Superior temporal gyrus (tissue), 1 donor: ENCODE measurements around the gene STAC3.
A peak's percentile ranks its signal among the peaks of the same experiment; 100 is the strongest.
"Not testable (repeated sequence)": the region's sequence is repeated elsewhere in the genome, so short reads cannot be mapped to it uniquely, and the experiment has no call there.

Source experiments
- DNase-seq: peaks from one replicate; pipeline ENCODE4 v3.0.0-alpha.2; 2016; ENCODE audit errors: extremely low spot score

The STAC3 gene

DNA sequence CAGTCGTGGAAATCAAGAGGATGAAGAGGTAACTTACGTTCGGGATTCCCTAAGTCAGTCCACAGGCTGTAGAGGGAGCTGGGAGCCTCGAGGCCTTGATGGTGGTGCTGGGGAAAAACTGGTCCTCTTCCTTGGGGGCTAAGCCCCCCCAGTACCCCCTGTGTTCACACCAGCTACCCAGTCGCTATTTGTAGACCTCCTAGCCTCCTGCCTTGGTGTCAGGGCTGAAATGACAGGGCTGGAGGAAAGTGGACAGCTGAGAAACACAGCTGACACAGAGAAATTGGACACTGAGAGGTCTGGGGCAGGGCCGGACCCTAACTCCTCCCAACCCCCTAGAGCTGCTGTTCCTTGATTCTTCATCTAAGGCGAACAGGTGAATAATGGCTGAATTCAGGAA lies at the start of gene STAC3:
TSS of gene STAC3 (minus strand) at position 232 of the 400 bp plus-strand sequence. CDS start 1,551 bp downstream, outside the sequence.
- no peak for DNase-seq

DNA sequence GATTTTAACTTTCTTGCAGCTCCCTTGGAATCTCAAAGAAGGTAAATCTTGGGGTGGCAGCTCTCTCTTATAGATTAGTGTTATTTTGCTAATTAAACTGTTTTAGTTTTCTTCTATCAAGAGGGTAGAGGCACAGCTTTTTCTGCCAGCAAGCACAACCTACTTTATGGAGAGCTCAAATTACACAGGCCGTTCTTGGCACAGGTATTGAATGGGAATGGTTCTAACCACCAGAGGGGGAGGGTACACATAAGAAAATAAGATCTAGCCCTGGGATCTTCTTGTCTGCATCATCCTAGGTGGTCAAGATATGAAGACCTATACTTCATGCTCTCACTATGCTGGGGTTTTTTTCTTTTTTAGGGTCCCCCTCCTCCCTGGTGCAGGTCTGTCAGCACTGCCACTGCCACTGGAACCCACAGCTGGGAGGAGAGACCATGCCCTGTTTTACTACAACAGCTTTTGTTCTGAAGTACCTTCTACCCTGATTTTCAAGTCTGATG lies 48.6 kb upstream of the STAC3 start:
- no peak for DNase-seq

DNA sequence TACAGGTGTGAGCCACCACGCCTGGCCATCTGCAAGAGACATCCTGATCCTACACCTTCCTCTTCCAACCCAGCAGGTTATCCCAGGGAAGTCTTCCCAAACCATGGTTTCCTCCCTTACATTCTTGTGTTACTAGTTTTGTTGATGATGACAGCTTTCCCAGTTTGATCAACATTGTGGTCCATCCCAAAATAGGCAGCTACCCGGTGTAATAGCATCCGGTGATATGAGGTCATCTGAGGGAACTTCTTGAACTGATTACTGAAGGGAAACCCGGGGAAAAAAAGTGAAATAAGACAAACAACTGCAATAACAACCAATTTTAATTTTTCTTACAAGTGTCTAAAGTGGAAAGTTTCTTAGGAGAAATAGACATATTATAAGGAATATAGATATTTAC lies 45.3 kb upstream of the STAC3 start:
- DNase-seq: no peak

DNA sequence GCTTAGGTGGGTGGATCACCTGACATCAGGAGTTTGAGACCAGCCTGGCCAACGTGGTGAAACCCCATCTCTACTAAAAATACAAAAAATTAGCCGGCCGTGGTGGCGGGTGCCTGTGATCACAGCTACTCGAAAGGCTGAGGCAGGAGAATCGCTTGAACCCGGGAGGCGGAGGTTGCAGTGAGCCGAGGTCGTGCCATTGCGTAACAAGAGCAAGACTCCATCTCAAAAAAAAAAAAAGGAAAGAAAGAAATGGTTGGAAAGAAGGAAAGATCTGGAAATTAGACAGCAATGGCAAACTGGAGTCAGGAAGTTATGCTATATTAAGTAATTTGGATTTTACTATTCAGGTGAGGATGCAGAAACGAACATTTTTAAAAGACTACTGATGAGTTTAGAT lies 31.1 kb upstream of the STAC3 start:
- DNase-seq: not testable (repeated sequence)

DNA sequence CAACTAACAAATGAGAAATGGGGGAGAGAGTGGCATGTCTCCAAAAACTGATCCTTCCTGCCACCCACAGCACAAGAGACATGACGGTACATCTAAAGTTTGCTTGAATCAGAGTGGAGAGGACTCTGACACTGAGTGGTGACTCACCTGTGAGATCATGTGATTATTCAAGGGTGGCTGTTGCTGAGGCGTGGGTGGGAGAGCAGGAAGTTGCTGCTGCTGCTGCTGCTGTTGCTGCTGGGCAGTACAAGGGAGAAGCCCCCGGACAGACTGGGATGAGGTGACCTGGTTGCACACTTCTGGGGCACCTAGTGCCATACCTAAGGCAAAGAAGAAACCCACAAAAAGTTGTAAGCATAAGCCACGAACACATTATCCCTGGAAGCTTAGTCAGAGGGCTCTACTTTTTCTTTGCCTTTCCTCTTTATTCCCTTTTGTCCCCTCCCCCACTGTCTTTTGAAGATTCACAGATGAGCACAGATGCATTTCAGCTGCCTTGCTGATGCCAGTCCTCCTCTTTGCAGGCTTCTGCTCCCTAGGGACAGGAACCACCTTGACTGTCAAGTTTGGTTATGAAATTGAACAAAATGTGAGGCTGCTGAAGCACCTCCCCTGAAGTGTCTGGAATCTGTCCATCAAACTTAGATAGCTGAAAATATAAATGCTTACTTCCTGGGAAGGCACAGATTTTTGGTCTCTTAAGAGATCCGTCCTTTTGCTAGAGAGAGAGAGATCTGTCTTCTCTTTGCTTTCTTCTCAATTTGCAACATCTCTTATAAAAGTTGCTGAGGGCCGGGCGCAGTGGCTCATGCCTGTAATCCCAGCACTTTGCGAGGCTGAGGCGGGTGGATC lies 29.4 kb upstream of the STAC3 start:
- DNase-seq: peak; percentile 62

DNA sequence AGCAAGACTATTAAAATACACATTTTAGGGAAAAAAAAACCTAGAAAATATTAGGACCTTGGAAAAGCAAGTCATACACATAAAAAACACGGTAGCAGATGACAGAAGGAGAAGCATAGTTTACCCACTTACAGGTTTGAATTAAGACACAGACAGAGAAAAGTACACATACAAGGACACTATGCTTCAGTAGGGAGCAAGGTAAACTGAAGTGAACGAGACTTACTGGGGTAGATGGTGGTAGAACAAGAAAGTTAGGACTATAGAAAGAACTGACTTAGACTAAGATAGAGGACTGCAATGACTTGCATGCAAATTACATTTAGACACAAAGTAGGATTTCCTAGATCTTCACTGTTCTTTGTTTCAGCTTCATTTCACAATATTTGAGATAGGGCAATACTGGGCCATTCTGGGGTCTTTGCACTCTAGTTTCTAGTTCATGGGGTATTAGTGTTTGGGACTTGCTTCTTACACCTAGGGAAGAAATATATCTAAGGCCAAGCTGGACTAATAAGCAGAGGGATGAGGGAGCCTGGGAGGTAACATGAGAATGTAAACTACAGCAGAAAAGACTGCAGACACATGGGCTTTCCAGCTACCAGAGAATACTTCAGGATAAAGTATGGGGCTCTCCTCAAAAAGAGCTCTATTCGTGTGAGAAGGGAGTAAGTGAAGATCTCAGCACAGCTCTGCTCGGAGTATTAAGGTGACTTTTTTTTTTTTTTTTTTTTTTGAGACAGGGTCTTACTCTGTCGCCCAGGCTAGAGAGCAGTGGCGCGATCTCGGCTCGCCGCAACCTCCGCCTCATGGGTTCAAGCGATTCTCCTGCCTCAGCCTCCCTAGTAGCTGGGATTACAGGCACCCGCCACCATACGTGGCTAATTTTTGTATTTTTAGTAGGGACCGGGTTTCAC lies 27.7 kb upstream of the STAC3 start:
- DNase-seq: no peak

DNA sequence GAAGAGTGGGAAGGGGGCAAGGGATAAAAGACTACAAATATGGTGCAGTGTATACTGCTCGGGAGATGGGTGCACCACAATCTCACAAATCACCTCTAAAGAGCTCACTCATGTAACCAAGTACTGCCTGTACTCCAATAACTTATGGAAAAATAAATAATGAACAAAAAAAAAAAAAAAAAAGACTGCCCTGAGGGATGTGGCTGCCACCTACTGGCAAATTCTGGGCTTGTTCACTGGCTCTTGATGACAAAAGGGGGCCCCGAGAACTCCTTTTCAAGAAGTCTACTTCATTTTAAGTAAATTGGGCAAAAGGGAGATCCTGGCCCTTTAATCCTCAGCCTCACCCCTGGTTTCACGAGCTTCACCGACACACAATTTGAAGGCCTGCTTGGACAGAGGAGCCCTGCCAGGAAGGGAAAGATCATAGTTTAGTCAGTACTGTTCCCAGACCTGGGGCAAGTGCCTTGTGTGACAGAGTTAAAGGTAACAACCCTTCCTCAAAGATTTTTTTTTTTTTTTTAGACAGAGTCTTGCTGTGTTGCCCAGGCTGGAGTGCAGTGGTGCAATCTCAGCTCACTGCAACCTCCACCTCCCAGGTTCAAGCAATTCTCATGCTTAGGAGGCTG lies 26.1 kb upstream of the STAC3 start:
- DNase-seq: no peak

DNA sequence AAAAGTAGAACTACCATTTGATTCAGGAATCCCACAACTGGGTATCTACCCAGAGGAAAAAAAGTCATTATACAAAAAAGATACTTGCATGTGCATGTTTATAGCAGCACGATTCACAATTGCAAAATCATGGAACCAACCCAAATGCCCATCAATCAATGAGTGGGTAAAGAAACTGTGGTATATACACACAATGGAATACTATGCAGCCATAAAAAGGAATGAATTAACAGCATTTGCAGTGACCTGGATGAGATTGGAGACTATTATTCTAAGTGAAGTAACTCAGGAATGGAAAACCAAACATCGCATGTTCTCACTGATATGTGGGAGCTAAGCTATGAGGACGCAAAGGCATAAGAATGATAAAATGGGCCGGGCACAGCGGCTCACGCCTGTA lies 25.2 kb upstream of the STAC3 start:
- not testable (repeated sequence) for DNase-seq

DNA sequence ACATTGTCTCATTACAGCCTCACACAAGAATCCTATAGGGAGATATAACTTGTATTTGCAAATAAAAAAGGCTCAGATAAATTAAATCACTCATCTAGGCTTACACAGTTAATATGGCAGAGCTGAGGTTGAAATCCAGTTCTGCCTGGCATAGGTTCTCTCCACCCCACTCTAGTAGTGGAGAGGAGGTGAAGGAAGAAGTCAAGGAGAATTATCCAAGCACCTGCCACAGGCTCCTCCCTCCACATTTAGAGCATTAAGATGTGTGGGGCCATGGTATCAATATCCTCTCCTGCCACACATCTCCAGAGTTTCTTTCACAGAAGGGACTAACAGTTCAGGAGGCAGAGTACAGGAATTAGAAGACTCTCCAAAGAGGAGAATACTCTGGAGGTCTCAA lies 22.5 kb upstream of the STAC3 start:
- no peak for DNase-seq

DNA sequence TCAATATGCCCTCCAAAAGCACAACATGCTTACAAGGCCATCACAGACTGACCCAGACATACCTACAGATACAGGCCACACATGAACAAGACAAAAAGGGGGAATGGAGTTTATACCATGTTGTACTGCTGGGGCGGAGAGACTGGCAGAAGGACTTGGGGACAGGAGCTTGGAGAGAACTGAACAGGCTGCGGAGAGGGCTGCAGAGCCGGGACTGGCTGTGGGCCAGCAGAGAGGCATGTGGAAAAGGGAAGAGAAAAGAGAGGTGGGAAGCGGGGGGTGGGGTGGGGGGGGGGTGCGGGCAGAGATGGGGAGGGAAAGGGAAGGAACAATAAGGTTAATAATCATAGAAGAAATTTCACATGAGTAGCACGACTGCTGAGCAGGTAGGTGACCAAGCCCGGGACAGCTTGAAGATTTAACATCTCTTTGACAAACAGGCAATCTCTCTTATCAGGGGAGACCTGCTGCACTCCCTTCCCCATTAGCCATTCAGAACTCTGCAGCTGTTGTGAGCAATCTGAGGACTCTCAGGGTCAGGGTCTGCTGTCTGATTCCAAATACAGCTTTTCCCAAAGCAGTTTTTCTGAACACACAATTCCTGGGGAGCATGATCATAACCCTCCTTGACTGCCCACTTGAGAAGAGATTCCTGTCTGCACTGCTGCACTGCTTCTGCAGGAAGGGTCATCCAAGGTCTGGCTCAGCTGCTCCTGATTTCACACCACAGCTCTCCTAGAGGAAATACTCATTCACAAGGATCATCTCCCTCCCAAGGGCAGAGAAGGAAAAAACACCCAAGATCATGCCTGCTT lies 21.6 kb upstream of the STAC3 start:
- no peak for DNase-seq

DNA sequence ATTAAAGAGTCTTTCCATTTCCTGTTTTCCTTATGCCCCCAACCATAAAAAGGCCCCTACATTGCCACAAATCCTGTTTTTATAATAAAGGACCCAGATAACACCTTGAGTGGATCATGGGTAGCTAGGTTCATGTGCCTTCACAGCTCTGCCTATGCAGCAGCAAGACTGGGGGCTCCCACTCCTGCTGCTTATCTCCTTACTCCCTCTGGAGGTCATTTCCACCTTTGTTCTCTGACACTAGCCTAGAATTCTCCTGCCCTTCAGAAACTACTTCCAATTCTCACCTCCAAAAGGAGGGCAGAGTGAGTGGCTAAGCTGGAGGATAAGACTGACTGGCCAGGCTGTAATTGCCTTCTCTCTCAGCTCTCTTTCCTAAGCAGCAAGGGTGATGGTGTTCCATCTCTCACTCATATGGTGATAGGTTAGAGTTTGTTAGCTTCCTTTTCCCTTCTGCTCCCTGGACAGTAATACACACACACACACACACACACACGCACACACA lies 20.0 kb upstream of the STAC3 start:
- no peak for DNase-seq

DNA sequence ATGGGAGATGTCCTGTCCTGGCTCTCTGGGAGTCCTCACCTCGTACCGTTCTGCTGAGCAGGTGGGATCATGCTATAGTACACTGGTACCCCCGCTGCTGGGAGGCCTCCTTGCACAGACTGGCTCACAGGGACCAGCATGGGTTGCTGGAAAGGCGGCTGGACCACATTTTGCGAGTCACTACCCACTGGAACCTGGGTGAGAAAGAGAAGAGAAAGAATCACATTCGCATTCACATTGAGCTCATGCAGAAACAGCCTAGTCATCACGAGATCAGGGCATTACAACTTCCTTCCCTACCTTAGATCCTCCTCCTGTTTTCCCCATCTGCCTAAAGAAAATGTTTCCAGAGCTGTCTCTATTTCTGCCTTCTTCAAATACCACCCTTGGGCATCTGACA lies 17.3 kb upstream of the STAC3 start:
- DNase-seq: no peak

DNA sequence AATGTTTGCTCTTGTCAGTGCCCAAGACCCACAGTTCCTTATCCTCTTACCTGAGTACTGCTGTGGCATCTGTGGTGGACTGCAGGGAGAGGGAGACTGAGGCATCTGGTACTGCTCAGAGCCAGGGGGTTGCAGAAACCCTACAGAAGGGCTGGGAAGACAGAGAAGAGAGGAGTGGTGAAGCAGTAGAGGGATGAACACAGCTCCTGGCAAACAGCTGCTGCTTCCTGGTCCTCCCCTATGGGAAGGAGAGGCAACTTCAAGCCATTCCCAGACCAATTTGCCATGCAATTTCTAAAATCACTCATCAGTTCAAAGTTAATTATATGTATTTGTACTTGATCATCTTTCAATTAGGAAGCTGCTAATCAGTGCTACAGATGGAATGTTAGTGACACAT lies 15.7 kb upstream of the STAC3 start:
- no peak for DNase-seq

DNA sequence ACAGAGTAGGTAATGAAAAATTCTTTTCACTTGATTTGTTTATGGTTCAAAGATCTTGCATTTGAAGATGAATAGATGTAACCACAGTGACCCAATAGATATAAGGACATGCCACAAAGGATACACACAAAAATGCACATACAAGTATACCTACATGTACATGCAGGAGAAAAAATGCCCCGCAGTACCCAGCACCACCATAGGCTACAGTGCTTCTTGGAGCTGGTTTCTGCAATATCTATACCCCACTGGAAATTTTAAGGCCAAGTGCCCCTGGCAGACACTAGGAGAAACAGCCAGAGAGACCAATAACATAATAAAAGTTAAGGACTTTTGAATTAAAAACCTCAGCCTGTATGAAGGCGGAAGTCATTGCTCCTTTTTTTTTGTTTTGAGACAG lies 12.1 kb upstream of the STAC3 start:
- no peak for DNase-seq

DNA sequence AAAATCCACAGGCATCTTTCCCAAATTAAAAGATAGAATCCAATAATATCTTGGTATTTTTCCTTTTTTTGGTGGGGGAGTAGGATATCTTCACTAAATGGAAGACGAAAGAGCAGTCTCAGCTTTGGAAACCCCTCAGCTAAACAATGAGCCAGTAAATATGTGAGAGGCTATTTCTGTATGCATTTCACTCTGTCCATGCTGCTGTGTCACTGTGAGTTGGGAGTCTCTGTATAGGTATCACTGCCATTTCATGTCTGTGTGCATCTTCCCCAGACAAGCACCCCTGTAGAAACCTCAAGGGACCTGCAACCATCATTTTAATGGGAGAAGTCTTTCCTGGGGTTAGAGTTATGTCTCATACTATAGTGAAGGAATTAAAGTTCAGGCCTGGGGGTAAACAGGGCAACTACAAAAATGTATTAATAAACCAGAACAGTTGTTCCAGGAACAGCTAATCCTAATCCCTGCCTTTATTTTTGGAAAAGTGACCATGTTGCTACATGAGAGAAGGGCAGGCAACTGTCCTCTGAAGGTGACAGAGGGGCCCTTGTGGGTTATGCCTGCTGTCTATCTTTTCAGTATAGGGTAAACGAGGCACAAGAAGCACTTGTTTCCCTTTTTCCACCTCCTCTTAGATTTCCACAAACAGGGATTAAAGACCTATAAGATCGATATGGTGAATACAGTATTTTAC lies 11.3 kb upstream of the STAC3 start:
- no peak for DNase-seq

DNA sequence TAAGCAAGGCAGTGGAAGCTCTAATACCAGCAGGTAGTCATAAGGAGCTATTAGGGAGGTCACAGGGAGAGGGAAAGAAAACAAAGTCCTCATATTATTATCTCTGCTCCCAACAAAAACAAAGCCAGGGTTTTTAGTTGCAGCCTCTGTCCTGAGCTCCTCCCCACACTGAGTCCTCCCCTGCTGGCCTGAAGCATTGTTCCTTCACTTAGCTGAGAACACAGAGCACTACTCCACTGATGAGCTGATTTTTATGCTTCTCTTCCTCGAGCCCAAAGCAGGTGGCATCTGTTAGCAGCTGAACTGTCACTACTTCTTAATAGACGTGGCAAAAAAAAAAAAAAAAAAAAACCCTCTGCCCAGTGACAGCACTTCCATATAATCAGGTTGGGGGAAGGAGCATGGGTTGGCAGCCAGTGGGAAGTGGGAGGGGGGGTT lies 10.5 kb upstream of the STAC3 start:
- no peak for DNase-seq

DNA sequence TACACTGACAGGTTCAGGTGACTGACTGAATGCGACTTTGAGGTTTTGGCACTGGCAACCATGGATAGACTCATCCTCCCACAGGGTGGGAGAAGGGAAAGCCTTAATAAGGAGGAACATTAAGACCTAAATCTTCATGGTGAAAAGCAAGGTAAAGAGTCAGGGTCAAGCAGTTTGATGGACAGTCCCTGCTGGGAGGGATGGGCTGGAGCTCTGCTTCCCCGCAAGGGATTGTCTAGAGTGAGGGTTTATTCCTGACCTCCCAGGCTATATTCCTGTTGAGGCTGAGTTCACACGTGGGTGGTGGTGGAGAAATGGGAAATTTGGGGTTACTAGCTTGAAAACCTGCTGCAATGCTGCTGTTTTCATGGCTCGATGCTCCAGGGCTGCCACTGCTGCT lies 9.4 kb upstream of the STAC3 start:
- no peak for DNase-seq

DNA sequence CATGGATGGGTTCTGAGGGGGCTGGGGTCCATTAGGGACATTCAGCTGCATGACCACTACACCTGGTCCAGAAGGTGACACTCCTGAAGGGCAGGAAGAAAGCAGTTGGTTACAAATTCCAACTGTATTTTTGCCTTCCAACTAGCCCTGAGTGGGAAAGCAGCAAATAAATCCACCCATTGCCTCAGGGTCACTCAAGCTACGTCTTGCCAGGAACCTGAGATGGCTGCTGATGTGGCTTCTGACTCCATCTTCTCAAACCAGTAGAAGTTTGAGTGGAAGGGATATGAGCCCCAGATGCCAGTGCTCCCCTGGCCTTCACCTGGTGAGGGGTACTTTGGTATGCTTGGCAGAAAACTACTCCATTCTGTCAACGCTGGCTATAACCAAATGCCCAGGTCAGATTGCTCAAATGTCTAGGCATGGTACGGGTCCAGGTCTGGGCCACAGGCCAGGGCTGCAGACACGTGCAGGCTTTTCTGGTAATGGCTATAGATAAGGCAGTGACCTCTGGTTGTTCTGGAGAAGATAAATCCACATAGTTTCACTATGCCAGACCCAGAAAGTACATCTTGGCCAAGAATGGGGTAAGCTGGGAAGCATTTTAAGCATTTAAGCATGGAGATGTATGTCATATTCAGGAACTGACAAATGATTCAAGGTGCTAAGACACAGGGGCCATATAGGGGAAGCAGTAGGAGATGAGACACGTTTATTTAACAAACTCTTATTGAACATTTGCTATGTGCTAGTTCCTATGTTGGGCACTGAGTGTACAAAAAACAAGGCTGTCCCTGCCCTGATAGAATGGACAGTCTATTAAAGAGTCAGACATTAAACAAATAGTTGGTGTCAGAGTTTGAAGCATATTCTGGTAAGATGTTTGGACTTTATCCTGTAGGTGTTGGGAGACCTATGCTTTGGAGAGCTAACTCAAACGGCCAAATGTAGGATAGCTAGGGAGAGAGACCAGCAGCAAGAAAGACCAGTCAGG lies 8.3 kb upstream of the STAC3 start:
- no peak for DNase-seq

DNA sequence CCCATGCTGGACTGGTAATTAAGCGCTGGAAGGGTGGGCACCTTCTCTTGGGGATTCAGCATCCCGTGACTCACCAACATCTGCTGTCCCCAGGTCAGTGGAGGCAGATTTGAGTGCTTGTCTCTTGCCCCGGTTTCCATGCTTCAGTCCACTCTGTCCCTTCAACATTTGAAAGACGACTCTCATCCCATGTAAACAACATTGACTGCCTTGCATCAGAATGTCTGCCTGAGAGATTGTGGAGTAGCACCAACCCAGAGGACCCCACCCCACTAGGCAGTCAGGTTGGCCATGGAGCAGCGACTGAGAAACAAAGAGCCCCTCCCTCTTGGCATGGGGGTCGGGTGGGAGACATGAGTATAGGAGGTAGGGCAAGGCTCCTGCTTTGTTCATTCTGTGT lies 4.9 kb upstream of the STAC3 start:
- DNase-seq: no peak
